NT2/D1 (cell line): Measurements from ENCODE around the gene POMGNT1.

Experiments used
- SUZ12 ChIP-seq: IDR thresholded peaks from 2 replicates; pipeline ENCODE4 v1.6.1; 2011; ENCODE audit not compliant: insufficient read length, insufficient read depth; ENCODE audit errors: extremely low read depth
- YY1 ChIP-seq: IDR thresholded peaks from 2 replicates; pipeline ENCODE4 v1.6.1; 2011; ENCODE audit not compliant: insufficient read length, insufficient read depth
- ZNF274 ChIP-seq: IDR thresholded peaks from 2 replicates; pipeline ENCODE4 v1.6.1; 2011; ENCODE audit warnings: mild to moderate bottlenecking, low read depth, low read length

- no peak for TF ChIP-seq ZNF274
- TF ChIP-seq SUZ12, result no peak
- no peak for TF ChIP-seq YY1
These were observed 48.1 kb downstream of the POMGNT1 start for GRCh38 chr1:46150085-46150484.
